Ramos (cell line): ENCODE results near the gene TBCD.

Experiments
- in situ Hi-C: fragments of 300-500 bp; cut with MboI; formaldehyde crosslinking; loops from one replicate; pipeline ENCODE4 v1.14.3; 2022; ENCODE audit warnings: low sequenced_read_pairs; ENCODE audit not compliant: unreplicated experiment

Gene TBCD

DNA sequence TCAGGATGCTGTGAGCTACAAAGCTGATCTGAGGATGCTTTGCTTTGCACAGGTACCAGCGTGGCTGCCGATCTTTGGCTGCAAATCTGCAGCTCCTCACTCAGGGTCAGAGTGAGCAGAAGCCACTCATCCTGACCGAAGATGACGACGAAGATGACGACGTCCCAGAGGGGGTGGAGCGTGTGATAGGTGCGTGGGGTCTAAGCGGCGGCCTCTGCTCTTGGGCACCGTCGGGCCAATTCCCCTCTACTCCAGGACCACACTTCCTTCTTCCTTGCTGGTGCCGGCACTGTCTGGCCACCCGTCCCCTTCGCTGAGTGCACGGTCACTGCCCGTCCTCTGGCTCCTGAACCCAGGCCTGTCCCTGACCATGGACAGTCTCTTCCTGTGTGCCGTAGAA lies 54.0 kb downstream of the TBCD start:
- in situ Hi-C loops, result no loop called here

DNA sequence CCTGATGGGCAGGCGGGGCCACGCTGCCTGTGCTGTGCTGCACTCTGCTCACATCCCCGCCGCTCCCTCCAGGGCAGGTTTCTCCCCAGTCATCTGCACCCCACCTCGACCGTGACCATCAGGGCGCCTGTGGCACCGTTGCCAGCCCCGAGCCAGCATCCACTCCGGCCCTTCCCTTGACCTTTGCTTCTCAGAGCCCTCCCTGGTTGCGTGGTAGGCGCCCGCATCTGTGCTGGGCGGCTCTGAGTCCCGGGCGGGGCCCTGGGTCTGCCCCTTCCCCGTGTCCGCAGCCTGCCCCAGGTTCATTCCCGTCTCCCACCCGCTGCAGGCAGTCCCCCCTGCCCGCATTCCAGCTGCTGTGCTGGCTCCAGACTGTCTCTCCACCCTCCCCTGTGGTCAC lies 54.8 kb downstream of the TBCD start:
- in situ Hi-C loops, result no loop called here

DNA sequence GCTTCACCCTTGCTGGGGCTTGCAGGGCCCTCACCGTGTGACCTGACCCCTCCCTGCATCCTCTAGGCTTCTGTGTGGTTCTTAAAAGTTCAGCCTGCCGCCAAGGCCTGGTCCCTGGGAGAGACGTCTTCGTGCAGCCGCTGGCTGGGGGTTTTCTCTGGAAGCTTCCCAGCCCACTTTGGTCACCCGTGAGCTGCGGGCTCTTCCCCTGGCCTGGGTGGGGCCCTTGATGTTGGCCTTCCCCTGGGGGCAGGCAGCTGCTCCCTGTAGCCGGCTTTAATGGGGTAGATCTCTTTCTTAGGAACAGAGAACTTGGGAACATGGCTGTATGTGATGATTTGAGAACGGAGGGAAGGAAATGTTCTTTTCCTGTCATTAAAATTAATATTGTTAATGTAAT lies 55.2 kb downstream of the TBCD start:
- in situ Hi-C loops, result no loop called here

DNA sequence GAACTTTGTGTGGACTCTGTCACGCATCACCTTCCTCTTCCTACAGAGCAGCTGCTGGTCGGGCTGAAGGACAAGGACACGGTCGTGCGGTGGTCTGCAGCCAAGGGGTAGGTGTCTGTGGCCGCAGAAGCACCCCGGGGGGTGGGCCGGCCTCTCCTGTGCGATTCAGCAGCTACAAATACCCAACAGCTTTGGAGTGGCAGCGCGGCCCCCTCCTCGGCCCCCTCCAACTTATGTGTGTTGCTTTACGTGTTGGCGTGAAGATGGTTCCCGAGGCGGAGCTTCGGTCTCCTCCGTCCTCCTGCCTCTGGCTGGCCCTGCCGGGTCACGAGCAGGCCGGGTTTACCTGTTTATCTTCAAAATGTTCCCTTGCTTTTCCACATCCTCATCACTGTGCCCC lies 55.7 kb downstream of the TBCD start:
- in situ Hi-C loops, result no loop called here

DNA sequence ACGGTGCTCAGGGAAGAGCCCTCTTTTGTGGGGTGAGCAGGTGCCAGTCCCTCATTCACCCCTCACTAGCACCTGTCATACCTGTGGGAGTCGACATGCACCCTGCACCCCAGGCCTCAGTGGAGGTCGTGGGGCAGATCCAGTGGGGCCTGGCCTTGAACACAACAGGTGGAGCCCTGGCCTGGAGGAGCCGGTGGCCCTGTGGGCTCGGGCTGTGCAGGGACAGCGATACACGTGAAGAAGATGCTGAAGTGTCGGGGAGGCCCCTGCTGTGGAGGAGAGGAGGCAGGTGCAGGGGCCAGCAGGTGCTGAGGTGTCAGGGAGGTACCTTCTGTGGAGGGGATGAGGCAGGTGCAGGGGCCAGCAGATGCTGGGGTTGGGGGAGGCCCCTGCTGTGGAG lies 56.1 kb downstream of the TBCD start:
- in situ Hi-C loops, result no loop called here

DNA sequence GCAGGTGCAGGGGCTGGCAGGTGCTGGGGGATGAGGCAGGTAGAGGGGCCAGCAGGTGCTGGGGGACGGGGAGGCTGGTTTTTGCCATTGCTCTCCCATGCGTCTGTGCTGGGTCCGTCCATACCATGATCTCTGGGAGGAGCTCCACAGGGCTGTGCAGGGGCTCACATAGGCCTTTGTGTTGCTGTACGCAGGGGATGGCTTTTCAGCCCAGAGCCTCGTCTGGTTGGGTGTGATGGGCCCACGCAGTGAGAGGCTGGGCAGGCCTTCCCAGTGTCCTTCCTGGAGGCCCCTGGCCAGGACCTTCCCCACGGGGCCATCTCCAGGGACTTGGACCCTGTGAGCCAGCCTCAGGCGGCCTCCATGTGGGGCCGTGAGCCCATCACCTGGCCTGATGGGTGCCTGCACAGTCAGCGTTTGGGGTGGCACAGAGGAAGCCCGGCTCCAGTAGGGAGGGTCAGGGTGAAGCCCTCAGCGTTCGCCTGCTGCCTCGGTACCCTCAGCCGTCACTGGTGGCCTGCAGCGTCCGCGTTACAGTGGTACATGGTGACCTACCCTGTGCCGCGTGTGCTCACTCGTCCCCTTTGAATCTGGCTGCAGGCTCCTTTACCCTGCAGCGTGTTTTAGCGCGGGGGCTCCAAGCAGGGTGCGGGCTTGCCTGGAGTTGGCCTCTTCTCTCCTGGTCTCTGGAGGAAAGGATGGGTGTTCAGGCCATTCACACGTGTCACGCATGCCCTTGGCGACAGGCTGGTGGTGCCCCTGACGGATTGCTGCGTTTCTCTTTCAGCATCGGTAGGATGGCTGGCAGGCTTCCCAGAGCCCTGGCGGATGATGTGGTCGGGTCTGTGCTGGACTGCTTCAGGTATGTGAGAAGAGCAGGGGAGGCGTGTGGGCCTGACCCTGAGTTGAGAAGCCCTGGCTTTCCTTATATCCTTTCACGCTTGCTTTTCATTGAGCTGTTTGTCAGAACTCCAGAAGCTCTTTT lies 57.3 kb downstream of the TBCD start:
- in situ Hi-C loops, result no loop called here

DNA sequence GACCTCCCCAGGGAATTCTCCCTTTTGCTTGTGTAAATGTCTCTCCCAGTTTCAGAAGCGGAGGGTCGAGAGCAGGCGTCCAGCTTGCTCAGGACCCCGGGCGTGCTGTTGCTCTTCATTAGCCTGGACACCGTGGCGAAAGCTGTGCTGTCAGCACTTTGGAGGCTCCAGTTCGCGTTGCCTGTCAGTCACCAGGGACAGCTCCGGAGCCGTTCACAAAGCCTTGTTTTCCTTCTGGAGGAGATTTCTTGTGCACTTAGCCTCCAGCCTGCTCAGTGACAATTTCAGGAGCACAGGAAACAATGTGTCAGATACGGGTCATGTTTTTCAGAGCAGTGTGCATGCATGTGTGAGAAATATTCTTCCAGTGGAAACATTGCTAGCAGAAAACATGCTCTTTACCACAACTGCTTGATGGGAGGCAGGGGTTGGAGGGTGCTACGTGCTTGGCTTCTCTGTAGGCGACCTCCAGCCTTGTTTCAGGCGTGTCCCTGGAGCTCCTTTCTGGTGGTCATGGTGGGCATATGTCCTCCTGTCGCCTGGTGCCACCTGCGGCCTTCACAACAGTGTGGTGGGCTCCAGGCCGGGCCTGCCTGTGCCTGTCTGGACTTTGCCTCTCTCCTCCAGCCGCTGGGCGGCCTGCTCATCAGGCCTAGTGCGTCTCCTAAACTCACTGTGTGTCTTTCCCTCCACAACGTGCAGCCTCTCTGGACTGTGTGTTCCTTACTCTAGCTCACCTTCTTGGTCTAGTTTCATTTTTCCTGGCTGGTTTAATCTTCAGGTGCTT lies 59.0 kb downstream of the TBCD start:
- in situ Hi-C loops, result no loop called here

DNA sequence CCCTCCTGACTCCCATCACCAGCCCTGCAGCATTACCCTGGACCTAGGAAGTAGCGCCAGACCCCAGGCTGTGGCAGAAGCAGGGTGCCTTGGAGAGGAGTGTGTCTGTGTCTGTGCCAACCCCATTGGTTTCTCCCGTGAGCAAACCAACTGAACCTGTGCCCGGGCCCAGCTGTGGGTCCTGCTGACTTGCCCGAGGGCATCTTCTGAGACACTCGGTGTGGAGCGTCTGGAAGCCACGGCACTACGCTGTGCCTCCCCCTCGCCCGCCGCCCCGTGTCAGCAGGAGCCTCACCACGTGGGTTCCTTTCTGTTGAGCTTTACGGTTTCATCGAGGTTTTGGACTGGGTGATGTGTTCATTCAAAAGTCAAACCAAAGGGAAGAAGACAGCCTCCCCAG lies 60.2 kb downstream of the TBCD start:
- in situ Hi-C loops, result no loop called here

DNA sequence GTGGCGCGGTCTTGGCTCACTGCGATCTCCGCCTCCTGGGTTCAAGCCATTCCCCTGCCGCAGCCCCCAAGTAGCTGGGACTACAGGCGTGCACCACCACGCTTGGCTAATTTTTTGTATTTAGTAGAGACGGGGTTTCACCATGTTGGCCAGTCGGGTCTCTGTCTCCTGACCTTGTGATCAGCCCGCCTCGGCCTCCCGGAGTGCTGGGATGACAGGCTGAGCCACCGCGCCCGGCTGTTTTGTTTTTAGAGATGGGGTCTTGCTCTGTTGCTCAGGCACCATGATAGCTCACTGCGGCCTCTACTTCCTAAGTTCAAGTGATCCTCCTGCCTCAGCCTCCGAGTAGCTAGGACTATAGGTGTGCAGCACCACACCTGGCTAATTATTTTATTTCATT lies 60.7 kb downstream of the TBCD start:
- in situ Hi-C loops, result no loop called here

DNA sequence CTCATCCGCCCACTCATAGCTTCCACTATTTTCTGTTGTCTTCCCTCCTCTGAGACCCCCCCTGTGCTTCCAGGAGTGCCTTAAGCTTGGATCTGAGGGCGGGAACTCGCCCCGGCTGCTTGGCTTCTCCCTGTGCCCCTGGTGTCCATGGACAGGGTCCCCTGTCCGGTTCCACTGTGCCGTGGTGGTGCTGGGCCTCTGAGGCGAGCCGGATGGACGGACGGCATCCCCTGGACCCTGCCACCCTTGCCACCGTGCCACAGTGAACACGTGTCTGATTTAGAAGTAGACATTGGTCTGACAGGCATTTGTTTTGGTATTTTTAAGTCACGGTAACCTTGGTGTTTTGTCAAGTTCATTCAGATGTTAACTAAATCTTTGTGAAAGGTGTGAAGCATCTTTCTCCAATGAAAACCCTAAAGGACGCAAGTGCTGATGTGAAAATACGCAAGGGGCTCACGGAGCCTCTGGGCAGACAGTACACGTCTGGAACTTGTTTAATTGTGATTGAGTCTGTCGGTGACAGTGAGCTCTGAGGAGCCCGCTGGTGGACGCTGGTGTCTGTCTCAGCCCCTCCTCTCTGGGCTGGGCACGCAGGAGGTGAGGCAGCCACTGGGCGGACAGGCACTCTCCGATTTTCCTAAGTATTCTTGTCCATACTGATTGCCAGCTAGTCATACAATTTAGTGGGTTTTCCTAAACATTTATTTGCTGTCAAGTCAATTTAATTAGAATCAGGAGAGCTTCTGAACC lies 61.6 kb downstream of the TBCD start:
- in situ Hi-C loops, result no loop called here

DNA sequence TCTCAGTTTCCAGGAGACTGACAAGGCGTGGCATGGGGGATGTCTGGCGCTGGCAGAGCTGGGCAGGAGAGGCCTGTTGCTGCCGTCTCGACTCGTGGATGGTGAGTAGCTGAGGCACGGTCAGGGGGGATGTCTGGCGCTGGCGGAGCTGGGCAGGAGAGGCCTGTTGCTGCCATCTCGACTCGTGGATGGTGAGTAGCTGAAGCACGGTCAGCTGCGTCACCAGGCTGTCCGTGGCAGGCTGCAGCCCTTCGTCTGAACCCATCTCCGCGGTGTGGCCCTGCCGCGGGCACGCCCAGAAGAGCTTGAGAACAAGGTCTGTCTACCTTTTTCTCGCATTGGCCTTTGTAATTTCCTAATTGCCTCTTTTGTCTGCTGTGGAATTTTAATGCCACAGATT lies 63.0 kb downstream of the TBCD start:
- in situ Hi-C loops, result no loop called here

DNA sequence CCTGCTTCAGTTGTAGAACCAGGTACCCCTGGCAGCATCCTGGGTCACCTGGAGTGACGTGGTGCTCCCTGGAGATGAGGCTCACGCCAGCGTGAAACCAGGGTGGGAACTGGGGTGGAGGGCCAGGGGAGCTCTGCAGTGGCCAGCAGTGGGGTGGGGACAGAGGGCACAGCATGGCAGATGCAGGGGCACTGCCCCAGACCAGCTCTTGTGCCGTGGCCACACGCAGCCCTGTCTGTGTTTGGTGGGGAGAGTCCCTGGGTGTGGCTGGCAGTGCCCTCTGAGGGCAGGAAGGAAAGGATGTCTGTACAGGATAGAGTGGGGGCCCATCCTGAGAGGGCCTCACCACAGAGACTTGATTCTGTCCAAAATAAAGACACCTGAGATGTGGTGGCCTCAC lies 63.5 kb downstream of the TBCD start:
- in situ Hi-C loops, result no loop called here

DNA sequence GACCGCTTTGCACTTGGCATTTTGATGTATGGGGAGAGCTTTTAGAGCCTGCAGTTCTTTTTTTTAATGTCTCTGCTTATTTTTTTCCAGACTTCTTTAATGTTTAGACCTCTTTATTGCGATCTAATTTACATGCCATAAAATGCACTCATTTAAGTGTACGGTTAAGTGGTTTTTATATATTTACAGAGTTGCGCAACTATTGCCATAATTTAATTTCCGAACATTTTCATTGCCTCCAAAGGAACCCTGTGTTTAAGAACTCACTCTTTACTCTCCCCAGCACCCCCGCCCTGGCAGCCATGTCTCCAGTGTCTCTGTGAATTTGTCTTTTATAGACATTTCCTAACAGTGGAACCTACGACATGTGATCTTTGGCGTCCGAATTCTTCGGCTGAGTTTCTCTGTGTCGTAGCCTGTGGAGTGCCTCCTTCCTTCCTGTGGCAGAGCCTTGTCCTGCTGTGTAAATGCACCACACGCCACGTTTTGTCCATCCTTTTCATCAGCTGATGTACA lies 64.0 kb downstream of the TBCD start:
- in situ Hi-C loops, result no loop called here

DNA sequence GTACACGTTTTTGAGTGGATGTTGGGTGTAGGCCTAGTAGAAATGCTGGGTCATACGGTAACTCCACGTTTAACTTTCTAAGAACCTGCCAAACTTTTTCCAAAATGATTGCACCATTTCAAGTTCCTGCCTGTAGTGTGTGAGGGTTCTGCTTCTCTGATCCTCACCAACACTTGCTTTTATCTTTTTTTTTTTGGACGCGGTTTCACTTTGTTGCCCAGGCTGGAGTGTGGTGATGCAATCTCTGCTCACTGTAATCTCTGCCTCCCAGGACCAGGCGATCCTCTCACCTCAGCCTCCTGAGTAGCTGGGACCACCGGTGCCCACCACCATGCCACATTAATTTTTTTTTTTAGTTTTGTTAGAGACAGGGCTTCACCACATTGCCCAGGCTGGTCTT lies 64.5 kb downstream of the TBCD start:
- in situ Hi-C loops, result no loop called here

DNA sequence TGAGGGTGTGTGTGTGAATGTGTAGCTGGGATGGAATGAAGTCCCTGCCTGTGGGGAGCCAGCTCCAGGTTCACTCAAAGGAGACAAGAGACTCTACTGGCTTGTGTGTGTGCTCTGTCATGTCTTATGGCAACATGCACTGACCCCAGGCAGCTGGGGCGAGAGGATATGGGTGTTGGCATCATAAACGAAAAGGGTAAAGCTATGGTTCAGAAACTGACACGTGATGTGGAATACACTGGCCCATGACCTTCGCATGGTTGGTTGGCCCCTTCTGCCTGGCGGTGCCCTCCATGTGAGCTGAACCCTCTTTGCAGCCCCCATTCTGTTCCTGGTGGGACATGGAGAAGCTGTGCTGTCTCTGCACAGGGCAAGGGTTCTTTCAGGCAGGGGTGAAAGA lies 66.1 kb downstream of the TBCD start:
- in situ Hi-C loops, result no loop called here

DNA sequence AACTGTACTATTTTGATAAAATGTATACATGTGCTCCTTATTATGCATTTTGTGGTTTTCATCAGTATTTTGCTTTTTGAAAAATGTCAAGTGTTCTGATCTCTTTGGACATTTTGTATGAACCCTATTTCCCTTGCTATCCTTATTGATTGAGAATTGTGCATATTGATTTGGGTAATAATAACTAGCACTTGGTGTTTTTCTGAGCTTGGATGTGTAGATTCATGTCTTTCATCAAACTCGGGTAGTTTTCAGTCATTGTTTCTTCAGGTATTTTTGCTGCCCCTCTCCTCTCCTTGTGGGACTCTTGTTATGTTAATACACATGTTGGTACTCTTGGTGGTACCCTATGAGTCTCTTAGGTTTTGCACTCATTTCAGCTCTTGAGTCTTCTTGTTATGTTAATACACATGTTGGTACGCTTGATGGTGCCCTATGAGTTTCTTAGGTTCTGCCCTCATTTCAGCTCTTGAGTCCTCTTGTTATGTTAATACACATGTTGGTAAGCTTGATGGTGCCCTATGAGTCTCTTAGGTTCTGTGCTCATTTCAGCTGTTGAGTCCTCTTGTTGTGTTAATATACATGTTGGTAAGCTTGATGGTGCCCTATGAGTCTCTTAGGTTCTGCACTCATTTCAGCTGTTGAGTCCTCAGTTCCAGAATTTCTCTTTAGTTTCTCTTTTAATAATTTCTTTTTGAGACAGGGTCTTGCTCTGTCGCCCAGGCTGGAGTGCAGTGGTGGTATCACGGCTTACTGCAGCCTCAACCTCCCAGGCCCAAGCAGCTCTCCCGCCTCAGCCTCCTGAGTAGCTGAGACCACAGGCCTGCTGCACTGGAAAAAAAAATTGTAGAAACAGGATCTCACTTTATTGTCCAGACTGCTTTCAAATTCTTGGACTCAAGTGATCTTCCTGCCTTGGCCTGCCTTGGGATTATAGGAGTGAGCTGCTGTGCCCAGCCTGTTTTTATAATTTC lies 68.7 kb downstream of the TBCD start:
- in situ Hi-C loops, result no loop called here

DNA sequence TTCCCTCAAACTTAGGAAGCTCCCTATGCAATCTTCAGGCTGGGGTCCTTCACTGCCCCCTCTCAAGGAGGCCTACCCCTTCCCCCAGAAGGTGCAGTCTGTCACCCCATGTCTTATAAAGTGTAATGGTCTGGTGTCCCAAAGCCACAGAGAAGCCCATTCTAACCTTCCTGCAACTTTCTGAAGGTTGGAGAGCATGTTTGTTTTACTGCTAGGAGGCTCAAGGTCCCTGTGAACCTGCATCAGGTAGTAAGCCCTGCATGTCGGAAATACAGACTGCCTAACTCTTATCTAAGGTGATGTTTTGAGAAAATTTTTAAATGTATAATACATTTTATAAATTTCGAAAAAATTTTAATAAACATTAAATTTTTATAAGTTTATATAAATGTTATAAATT lies 69.7 kb downstream of the TBCD start:
- in situ Hi-C loops, result no loop called here

DNA sequence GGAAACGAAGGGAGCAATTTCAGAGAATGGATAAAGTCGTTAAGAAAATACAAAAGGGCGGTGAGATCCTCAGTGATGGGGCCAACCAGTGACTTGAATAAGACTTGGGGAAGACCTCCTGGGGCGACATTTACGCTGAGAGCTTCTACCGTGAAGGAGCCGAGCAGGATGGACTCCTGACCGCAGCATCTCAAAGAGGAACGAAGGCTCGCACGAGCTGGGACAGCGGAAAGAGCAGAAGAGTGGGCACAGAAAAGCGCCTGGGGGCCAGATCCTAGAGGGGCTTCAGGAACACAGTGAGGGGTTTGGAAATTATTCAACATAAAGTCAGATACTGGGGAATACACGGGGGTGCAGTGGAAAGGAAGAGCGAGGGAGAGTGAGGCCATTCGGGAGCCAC lies 70.4 kb downstream of the TBCD start:
- in situ Hi-C loops, result no loop called here

DNA sequence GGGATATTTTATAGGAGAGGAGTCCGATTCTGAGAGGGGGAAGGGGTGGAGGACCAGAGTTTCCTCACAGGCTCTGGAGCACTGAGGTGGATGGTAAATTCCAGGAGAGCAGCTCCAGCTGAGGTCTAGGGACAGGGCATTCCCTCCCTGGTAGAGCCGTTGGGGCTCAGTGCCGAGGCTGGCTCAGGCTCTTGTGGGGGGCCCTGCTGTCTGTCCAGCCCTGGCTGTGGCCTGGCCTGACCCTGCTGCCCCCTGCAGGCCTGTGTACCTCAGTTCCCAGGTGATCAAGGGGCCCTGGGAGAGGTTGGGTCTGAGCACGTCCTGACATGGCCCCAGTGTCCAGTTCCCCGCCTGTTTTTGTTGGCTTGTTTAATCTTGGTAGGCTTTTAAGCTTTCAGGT lies 71.1 kb downstream of the TBCD start:
- in situ Hi-C loops, result no loop called here
